ENCODE results near the gene CD164L2. TPM values are rescaled to one million over a fixed set of nuclear protein-coding genes. Genes with fewer than 3 reads are reported as not detected.

CD164L2 gene
- total and polyA plus RNA-seq, 4 donors: not detected

DNA sequence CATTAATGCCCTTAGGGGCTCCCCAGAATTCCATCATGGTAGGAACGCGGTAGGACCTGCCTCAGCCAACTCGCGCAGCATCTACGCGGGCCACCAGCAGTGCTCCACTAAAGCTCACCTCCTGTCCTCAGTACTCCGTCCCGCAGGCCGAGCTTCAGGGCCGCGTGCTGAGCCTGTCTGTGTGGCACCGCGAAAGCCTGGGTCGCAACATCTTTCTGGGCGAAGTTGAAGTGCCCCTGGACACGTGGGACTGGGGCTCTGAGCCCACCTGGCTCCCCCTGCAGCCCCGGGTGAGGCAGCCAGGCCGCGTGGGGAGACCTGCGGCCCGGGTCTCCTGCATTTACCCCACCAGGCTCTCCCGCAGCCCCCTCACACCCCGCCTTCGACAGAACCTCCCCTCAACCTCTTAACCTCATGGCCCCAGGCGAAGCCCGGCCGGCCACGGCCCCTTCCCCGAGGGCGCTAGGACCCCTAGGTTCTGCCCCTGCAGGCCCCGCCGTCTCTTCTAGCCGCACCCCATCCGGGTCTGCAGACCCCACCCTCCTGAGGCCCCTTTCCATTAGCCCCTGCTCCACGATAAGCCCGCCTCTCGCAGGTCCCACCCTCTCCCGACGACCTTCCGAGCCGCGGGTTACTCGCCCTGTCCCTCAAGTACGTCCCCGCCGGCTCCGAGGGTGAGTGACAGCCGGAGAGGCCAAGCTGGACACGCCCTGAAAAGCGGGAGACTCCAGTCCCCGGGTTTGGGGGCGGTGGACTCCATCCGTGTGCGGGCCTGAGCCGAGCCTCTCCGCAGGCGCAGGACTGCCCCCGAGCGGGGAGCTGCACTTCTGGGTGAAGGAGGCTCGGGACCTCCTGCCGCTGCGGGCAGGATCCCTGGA lies 32.2 kb downstream of the CD164L2 start:
- no peaks in the 10 kb centered on the region for H3K27me3 ChIP-seq (ENCODE audit: control insufficient read depth in 1 of 2, insufficient read depth in 2 of 2, low read length in 1 of 2)
- ATAC-seq (ENCODE audit: low FRiP score): peak; percentile 44
- intact Hi-C loops (cut with DNase I): no loop called here
- H3K36me3 ChIP-seq (ENCODE audit: control insufficient read depth in 1 of 2, insufficient read depth in 2 of 2, low read length in 1 of 2): peaks cover 0 to 4% of the 10 kb centered on the region in 2 donors
- WGBS, 2 donors: 18 to 22% methylated on average over 59 to 62 of the region's 62 CpGs
- no peak overlapping the region for H3K27ac ChIP-seq (ENCODE audit: low read depth in 1 of 2, low read length in 2 of 2)
- H3K4me3 ChIP-seq (ENCODE audit: low read length in 2 of 2): no peak overlapping the region
- no peak for DNase-seq
- H3K9me3 ChIP-seq (ENCODE audit: control insufficient read depth, low read length): no peaks in the 10 kb centered on the region
- no peaks in the 10 kb centered on the region for H3K4me1 ChIP-seq (ENCODE audit: control insufficient read depth in 1 of 2, insufficient read depth in 2 of 2, low read length in 2 of 2)

DNA sequence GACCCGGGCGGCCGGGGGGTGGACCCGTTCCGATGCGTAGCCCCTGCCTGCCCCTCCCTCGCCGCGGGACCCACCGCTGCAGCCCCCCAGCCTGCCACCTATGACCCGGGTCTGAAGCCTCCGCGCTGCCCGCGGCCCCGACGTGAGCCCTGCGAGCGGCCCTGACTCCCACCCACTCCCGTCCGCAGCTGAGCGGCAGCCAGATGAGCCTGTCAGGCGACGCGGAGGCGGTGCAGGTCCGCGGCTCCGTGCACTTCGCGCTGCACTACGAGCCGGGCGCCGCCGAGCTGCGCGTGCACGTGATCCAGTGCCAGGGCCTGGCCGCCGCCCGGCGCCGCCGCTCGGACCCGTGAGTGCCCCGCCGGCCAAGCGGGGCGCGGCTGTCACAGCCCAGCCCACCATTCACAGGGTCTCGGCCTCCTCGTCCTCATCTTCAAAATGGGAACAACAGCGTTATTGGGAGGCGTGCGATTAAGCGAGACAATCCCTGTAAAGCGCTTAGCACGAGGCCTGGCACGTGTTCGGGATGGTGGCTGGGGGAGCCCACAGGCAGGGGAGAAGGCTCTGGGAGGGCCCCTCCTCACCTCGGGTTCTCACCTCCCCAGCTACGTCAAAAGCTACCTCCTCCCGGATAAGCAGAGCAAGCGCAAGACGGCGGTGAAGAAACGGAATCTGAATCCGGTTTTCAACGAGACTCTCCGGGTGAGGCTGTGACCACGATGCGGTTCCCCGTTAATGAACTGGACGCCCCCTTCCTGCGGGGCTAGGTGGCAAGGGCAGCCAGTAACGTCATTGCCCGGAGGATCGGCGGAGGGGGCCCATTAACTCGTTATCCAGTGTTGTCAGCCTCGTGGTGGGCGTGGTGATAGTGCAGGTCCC lies 33.1 kb downstream of the CD164L2 start:
- Histone ChIP-seq H3K9me3 (ENCODE audit: control insufficient read depth, low read length) (no peaks in the 10 kb centered on the region), H3K4me1 (ENCODE audit: control insufficient read depth in 1 of 2, insufficient read depth in 2 of 2, low read length in 2 of 2) (no peaks in the 10 kb centered on the region), H3K27me3 (ENCODE audit: control insufficient read depth in 1 of 2, insufficient read depth in 2 of 2, low read length in 1 of 2) (no peaks in the 10 kb centered on the region), H3K4me3 (ENCODE audit: low read length in 2 of 2) (no peak overlapping the region), H3K36me3 (ENCODE audit: control insufficient read depth in 1 of 2, insufficient read depth in 2 of 2, low read length in 1 of 2) (peaks cover 0 to 4% of the 10 kb centered on the region in 2 donors), H3K27ac (ENCODE audit: low read depth in 1 of 2, low read length in 2 of 2) (no peak overlapping the region)
- ATAC-seq (ENCODE audit: low FRiP score) (peak; percentile 68), DNase-seq (peak in 1 of 2 donors; percentile 90)
- intact Hi-C loops (cut with DNase I): no loop called here
- 4 to 6% methylated on average over 81 to 84 of the region's 84 CpGs for WGBS, 2 donors

DNA sequence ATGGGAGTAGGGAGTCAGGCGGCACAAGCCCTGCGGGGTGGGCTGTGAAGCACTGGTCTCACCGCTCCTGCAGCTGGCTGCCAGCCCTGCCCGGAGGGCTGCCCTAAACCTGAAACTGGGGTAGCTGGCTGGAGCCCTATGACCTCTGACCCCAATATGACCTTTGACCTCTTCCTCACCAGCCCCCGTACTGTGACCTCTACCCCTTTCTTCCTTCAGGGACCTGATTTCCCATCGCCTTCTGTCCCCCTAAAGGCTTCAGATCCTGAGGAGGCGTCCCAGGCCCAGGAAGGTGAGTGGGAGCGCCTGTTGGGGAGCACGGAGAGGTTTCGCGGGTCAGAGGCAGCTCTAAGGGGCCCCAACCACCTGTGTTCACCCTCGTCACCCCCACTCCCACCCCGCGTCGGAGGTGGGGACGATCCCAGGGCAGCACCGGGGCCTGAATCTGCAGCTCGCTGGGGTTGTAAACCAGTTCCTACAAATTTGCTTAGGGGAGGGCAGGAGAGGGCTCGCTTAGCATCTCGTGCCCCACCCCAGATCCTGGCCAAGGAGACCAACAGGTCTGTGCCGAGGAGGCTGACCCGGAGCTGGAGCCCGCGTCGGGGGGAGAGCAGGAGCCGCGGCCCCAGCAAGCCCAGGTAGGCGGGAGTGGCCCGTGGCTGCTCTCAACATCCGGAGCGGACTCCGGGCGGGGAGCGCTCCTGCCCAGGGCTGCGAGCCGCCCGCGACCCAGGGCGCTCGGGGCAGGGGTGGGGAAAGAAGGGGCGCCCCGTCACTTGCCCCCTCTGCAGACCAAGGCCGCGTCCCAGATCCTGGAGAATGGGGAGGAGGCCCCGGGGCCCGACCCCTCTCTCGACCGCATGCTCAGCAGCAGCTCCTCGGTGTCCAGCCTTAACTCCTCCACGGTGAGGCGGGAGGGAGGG lies 34.0 kb downstream of the CD164L2 start:
- no peaks in the 10 kb centered on the region for H3K9me3 ChIP-seq (ENCODE audit: control insufficient read depth, low read length)
- DNase-seq (no peak), ATAC-seq (ENCODE audit: low FRiP score) (peak; percentile 23)
- peaks cover 0 to 4% of the 10 kb centered on the region in 2 donors for H3K36me3 ChIP-seq (ENCODE audit: control insufficient read depth in 1 of 2, insufficient read depth in 2 of 2, low read length in 1 of 2)
- intact Hi-C loops (cut with DNase I): no loop called here
- H3K27ac ChIP-seq (ENCODE audit: low read depth in 1 of 2, low read length in 2 of 2): no peak overlapping the region
- no peaks in the 10 kb centered on the region for H3K4me1 ChIP-seq (ENCODE audit: control insufficient read depth in 1 of 2, insufficient read depth in 2 of 2, low read length in 2 of 2)
- no peaks in the 10 kb centered on the region for H3K27me3 ChIP-seq (ENCODE audit: control insufficient read depth in 1 of 2, insufficient read depth in 2 of 2, low read length in 1 of 2)
- 18 to 20% methylated on average over 45 to 51 of the region's 51 CpGs for WGBS, 2 donors
- H3K4me3 ChIP-seq (ENCODE audit: low read length in 2 of 2): no peak overlapping the region

DNA sequence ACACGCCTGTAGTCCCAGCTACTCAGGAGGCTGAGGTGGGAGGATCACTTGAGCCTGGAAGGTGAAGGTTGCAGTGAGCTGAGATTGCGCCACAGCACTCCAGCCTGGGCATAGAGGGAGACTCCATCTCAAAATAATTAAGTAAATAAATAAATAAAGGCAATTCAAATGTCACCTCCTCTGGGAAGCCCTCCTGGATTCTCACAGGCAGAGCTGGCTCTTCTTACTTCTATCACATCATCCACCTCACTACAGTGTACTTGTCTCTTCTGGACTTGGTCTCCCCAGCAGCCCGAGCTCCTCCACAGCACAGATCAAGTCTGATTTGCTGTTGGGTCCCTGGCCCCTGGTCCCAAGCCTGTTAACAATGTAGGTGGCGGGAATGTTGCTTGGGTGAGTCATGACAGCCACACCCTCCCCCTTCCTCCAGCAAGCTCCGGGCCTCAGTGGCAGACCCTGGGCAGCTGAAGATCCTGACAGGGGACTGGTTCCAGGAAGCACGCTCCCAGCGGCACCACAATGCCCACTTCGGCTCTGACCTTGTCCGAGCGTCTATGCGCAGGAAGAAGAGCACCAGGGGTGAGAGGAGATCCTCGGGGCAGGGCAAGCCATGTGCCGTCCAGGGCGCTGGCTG lies 36.0 kb downstream of the CD164L2 start:
- Histone ChIP-seq H3K9me3 (ENCODE audit: control insufficient read depth, low read length) (no peaks in the 10 kb centered on the region), H3K27ac (ENCODE audit: low read depth in 1 of 2, low read length in 2 of 2) (no peak overlapping the region), H3K4me3 (ENCODE audit: low read length in 2 of 2) (no peak overlapping the region), H3K27me3 (ENCODE audit: control insufficient read depth in 1 of 2, insufficient read depth in 2 of 2, low read length in 1 of 2) (no peaks in the 10 kb centered on the region), H3K36me3 (ENCODE audit: control insufficient read depth in 1 of 2, insufficient read depth in 2 of 2, low read length in 1 of 2) (no peaks in the 10 kb centered on the region), H3K4me1 (ENCODE audit: control insufficient read depth in 1 of 2, insufficient read depth in 2 of 2, low read length in 2 of 2) (no peaks in the 10 kb centered on the region)
- 80 to 83% methylated on average over 14 of the region's 14 CpGs for WGBS, 2 donors
- intact Hi-C loops (cut with DNase I): no loop called here
- DNase-seq (no peak), ATAC-seq (ENCODE audit: low FRiP score) (no peak)

DNA sequence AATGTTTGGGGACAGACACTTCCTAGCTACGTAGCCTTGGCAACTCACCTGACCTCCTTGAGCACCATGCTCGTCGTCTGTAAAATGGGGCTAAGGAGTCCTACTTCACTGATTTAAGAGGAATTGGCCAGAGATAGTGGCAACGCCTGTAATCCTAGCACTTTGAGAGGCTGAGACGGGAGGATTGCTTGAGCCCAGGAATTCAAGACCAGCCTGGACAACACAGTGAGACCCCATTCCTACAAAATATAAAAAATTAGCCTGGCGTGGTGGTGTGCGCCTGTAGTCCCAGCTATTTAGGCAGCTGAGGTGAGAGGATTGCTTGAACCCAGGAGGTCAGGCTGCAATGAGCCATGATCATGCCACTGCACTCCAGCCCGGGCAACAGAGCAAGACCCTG lies 36.8 kb downstream of the CD164L2 start:
- intact Hi-C loops (cut with DNase I): no loop called here
- H3K4me3 ChIP-seq (ENCODE audit: low read length in 2 of 2): no peak overlapping the region
- no peaks in the 10 kb centered on the region for H3K9me3 ChIP-seq (ENCODE audit: control insufficient read depth, low read length)
- H3K4me1 ChIP-seq (ENCODE audit: control insufficient read depth in 1 of 2, insufficient read depth in 2 of 2, low read length in 2 of 2): no peaks in the 10 kb centered on the region
- WGBS, 2 donors: 92 to 94% methylated on average over 8 of the region's 8 CpGs
- no peak overlapping the region for H3K27ac ChIP-seq (ENCODE audit: low read depth in 1 of 2, low read length in 2 of 2)
- no peaks in the 10 kb centered on the region for H3K36me3 ChIP-seq (ENCODE audit: control insufficient read depth in 1 of 2, insufficient read depth in 2 of 2, low read length in 1 of 2)
- no peak for ATAC-seq (ENCODE audit: low FRiP score)
- H3K27me3 ChIP-seq (ENCODE audit: control insufficient read depth in 1 of 2, insufficient read depth in 2 of 2, low read length in 1 of 2): no peaks in the 10 kb centered on the region
- DNase-seq: no peak

DNA sequence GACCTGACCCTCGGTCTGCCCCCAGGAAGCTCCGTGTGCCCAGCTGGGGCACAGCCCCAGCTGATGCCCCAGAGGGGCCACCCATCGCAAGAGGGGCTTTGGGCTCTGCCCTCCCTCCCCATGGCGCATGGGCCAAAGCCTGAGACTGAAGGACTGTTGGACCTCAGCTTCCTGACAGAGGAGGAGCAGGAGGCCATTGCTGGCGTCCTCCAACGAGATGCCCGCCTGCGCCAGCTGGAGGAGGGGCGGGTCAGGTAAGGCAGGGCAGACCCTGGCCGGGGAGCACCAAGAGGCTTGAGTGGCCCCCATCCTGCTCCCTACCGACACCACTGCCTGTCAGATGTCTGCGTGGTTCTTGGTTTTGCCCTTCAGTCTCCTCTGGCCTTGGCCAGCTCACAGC lies 37.9 kb downstream of the CD164L2 start:
- Histone ChIP-seq H3K4me1 (ENCODE audit: control insufficient read depth in 1 of 2, insufficient read depth in 2 of 2, low read length in 2 of 2) (no peaks in the 10 kb centered on the region), H3K4me3 (ENCODE audit: low read length in 2 of 2) (no peak overlapping the region), H3K36me3 (ENCODE audit: control insufficient read depth in 1 of 2, insufficient read depth in 2 of 2, low read length in 1 of 2) (no peaks in the 10 kb centered on the region), H3K9me3 (ENCODE audit: control insufficient read depth, low read length) (no peaks in the 10 kb centered on the region), H3K27ac (ENCODE audit: low read depth in 1 of 2, low read length in 2 of 2) (no peak overlapping the region), H3K27me3 (ENCODE audit: control insufficient read depth in 1 of 2, insufficient read depth in 2 of 2, low read length in 1 of 2) (no peaks in the 10 kb centered on the region)
- no peak for ATAC-seq (ENCODE audit: low FRiP score)
- no peak for DNase-seq
- 89 to 90% methylated on average over 10 to 12 of the region's 12 CpGs for WGBS, 2 donors
- intact Hi-C loops (cut with DNase I): no loop called here

DNA sequence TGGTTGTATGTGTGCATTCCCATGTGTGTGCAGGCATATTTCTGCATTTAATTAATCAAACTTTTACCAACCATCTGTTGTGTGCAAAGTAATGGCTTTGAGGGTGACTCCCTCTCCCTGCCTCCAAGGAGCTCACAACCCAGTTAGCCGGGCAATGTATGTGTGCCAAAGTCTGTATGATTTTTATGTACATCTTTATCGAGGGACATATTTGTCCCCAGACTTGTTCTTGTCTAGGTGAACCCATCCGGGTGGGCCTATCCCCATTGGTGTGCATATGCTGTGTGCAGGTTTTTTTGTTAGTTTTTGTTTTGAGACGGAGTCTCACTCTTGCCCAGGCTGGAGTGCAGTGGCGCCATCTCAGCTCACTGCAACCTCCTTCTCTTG lies 39.5 kb downstream of the CD164L2 start:
- no peaks in the 10 kb centered on the region for H3K9me3 ChIP-seq (ENCODE audit: control insufficient read depth, low read length)
- H3K36me3 ChIP-seq (ENCODE audit: control insufficient read depth in 1 of 2, insufficient read depth in 2 of 2, low read length in 1 of 2): no peaks in the 10 kb centered on the region
- no peaks in the 10 kb centered on the region for H3K27me3 ChIP-seq (ENCODE audit: control insufficient read depth in 1 of 2, insufficient read depth in 2 of 2, low read length in 1 of 2)
- no peak for DNase-seq
- no peak overlapping the region for H3K4me3 ChIP-seq (ENCODE audit: low read length in 2 of 2)
- H3K27ac ChIP-seq (ENCODE audit: low read depth in 1 of 2, low read length in 2 of 2): no peak overlapping the region
- no peak for ATAC-seq (ENCODE audit: low FRiP score)
- no peaks in the 10 kb centered on the region for H3K4me1 ChIP-seq (ENCODE audit: control insufficient read depth in 1 of 2, insufficient read depth in 2 of 2, low read length in 2 of 2)
- intact Hi-C loops (cut with DNase I): no loop called here
- WGBS, 2 donors: 78 to 82% methylated on average over 5 of the region's 5 CpGs
